ENCODE measurements around the gene MOG. TPM values are rescaled to one million over a fixed set of nuclear protein-coding genes. Genes with fewer than 3 reads are reported as not detected.

Gene MOG
- polyA plus RNA-seq, 3 donors: not detected

Other genes with a start within 250 kb of the MOG start
- gene OR12D1, start 242.2 kb upstream of the MOG start, polyA plus RNA-seq (ENCODE audit: insufficient read length in 3 of 3): not detected
- not detected for gene OR10C1, start 217.8 kb upstream of the MOG start, polyA plus RNA-seq (ENCODE audit: insufficient read length in 3 of 3)
- not detected for gene OR11A1, start 200.0 kb upstream of the MOG start, polyA plus RNA-seq (ENCODE audit: insufficient read length in 3 of 3)
- not detected for gene OR2H1, start 199.9 kb upstream of the MOG start, polyA plus RNA-seq (ENCODE audit: insufficient read length in 3 of 3)
- gene MAS1L, start 169.1 kb upstream of the MOG start, polyA plus RNA-seq (ENCODE audit: insufficient read length in 3 of 3): not detected
- gene UBD, start 97.4 kb upstream of the MOG start, polyA plus RNA-seq (ENCODE audit: insufficient read length in 3 of 3): 1 to 10 TPM in 2 of 3 donors, under 1 TPM in 1; 0.75 to 2.3 (median 1.2) TPM
- under 1 TPM in 2 of 3 donors, not detected in 1; 0.07 to 0.18 TPM for gene OR2H2, start 72.0 kb upstream of the MOG start, polyA plus RNA-seq (ENCODE audit: insufficient read length in 3 of 3)
- gene GABBR1, start 23.9 kb upstream of the MOG start, polyA plus RNA-seq (ENCODE audit: insufficient read length in 3 of 3): 10 to 100 TPM; 35.7 to 49.9 (median 42.7) TPM
- under 1 TPM; 0.11 to 0.25 (median 0.20) TPM for gene ZFP57, start 24.1 kb downstream of the MOG start, polyA plus RNA-seq (ENCODE audit: insufficient read length in 3 of 3)
- gene HLA-F, start 66.3 kb downstream of the MOG start, polyA plus RNA-seq (ENCODE audit: insufficient read length in 3 of 3): 1 to 10 TPM; 4.7 to 8.8 (median 5.5) TPM
- 10 to 100 TPM in 1 of 3 donors, 1 to 10 TPM in 1, under 1 TPM in 1; 0.51 to 17.0 (median 6.2) TPM for gene HLA-G, start 170.7 kb downstream of the MOG start, polyA plus RNA-seq (ENCODE audit: insufficient read length in 3 of 3)